Measurements from ENCODE around the gene ZFAND3. TPM values are rescaled to one million over a fixed set of nuclear protein-coding genes. Genes with fewer than 3 reads are reported as not detected.

The ZFAND3 gene
- total RNA-seq, 1 experiment from 2014 or later = 22.2 TPM

- H4K20me1 ChIP-seq (ENCODE audit: low read length) = no peaks in the 10 kb centered on the region
- H3K9me2 ChIP-seq (replicated peaks; ENCODE audit: low read length) = no peaks in the 10 kb centered on the region
- no peak for TF ChIP-seq EZH2 (IDR thresholded peaks at IDR 0.05; ENCODE audit: low read length, unreplicated experiment)
- TF ChIP-seq, protein P1, sequence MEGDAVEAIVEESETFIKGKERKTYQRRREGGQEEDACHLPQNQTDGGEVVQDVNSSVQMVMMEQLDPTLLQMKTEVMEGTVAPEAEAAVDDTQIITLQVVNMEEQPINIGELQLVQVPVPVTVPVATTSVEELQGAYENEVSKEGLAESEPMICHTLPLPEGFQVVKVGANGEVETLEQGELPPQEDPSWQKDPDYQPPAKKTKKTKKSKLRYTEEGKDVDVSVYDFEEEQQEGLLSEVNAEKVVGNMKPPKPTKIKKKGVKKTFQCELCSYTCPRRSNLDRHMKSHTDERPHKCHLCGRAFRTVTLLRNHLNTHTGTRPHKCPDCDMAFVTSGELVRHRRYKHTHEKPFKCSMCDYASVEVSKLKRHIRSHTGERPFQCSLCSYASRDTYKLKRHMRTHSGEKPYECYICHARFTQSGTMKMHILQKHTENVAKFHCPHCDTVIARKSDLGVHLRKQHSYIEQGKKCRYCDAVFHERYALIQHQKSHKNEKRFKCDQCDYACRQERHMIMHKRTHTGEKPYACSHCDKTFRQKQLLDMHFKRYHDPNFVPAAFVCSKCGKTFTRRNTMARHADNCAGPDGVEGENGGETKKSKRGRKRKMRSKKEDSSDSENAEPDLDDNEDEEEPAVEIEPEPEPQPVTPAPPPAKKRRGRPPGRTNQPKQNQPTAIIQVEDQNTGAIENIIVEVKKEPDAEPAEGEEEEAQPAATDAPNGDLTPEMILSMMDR (conservative IDR thresholded peaks at IDR 0.05; ENCODE audit: low read depth, low read length) = no peak
- TF ChIP-seq EZH2phosphoT487 (IDR thresholded peaks at IDR 0.05; ENCODE audit: borderline replicate concordance, low read length) = no peak
- no peaks in the 10 kb centered on the region for H3K36me3 ChIP-seq (ENCODE audit: low read depth, low read length)
- no peak overlapping the region for H2AFZ ChIP-seq (ENCODE audit: low read length)
- intact Hi-C loops (cut with micrococcal nuclease) = no loop called here
- H3K9me3 ChIP-seq (ENCODE audit: low read length) = no peaks in the 10 kb centered on the region
- no peaks in the 10 kb centered on the region for H3K79me2 ChIP-seq (ENCODE audit: low read length)
- ChIA-PET POLR2A (ENCODE audit: unreplicated experiment) (no interaction called here), CTCF (no interaction called here)
- no peak overlapping the region for H3K27ac ChIP-seq (ENCODE audit: low read length)
- no peaks in the 10 kb centered on the region for H3K27me3 ChIP-seq (ENCODE audit: low read length)
- DNase-seq = no peak
- no peak overlapping the region for H3K4me2 ChIP-seq (ENCODE audit: low read length)
- no peaks in the 10 kb centered on the region for H3K4me1 ChIP-seq (ENCODE audit: insufficient read depth, low read length)
- no peak overlapping the region for H3K9ac ChIP-seq (ENCODE audit: low read length)
- H3F3A ChIP-seq (ENCODE audit: low read length, unreplicated experiment) = no peaks in the 10 kb centered on the region
- no peak overlapping the region for H3K4me3 ChIP-seq (ENCODE audit: low read length)
- no peak for ATAC-seq
- BruUV-seq (replicated peaks) = no TSS peak
Observed at GRCh38 chr6:38180586-38180985, 361.1 kb downstream of the ZFAND3 start.

- no peak overlapping the region for H3K4me2 ChIP-seq (ENCODE audit: low read length)
- ChIA-PET CTCF (no interaction called here), POLR2A (ENCODE audit: unreplicated experiment) (no interaction called here)
- no peaks in the 10 kb centered on the region for H3K9me2 ChIP-seq (replicated peaks; ENCODE audit: low read length)
- H3K4me1 ChIP-seq (ENCODE audit: insufficient read depth, low read length) = no peaks in the 10 kb centered on the region
- no peaks in the 10 kb centered on the region for H3K36me3 ChIP-seq (ENCODE audit: low read depth, low read length)
- ATAC-seq (no peak), DNase-seq (no peak)
- no peak overlapping the region for H3K4me3 ChIP-seq (ENCODE audit: low read length)
- H4K20me1 ChIP-seq (ENCODE audit: low read length) = no peaks in the 10 kb centered on the region
- H2AFZ ChIP-seq (ENCODE audit: low read length) = no peak overlapping the region
- no peaks in the 10 kb centered on the region for H3K27me3 ChIP-seq (ENCODE audit: low read length)
- TF ChIP-seq EZH2 (IDR thresholded peaks at IDR 0.05; ENCODE audit: low read length, unreplicated experiment) = no peak
- no peak for TF ChIP-seq EZH2phosphoT487 (IDR thresholded peaks at IDR 0.05; ENCODE audit: borderline replicate concordance, low read length)
- TF ChIP-seq, protein P1 (conservative IDR thresholded peaks at IDR 0.05; ENCODE audit: low read depth, low read length) = no peak
- H3F3A ChIP-seq (ENCODE audit: low read length, unreplicated experiment) = no peaks in the 10 kb centered on the region
- no peak overlapping the region for H3K9ac ChIP-seq (ENCODE audit: low read length)
- BruUV-seq (replicated peaks) = no TSS peak
- intact Hi-C loops (cut with micrococcal nuclease) = no loop called here
- no peaks in the 10 kb centered on the region for H3K79me2 ChIP-seq (ENCODE audit: low read length)
- H3K9me3 ChIP-seq (ENCODE audit: low read length) = no peaks in the 10 kb centered on the region
- H3K27ac ChIP-seq (ENCODE audit: low read length) = no peak overlapping the region
Observed at GRCh38 chr6:38182426-38182825, 362.9 kb downstream of the ZFAND3 start.

- no peak overlapping the region for H3K4me2 ChIP-seq (ENCODE audit: low read length)
- ATAC-seq = no peak
- CTCF ChIA-PET = no interaction called here
- intact Hi-C loops (cut with micrococcal nuclease) = no loop called here
- no peak for DNase-seq
- no peaks in the 10 kb centered on the region for H3K79me2 ChIP-seq (ENCODE audit: low read length)
- H3K36me3 ChIP-seq (ENCODE audit: low read depth, low read length) = no peaks in the 10 kb centered on the region
- no peak overlapping the region for H2AFZ ChIP-seq (ENCODE audit: low read length)
- H3F3A ChIP-seq (ENCODE audit: low read length, unreplicated experiment) = no peaks in the 10 kb centered on the region
- TF ChIP-seq EZH2 (IDR thresholded peaks at IDR 0.05; ENCODE audit: low read length, unreplicated experiment) = no peak
- TF ChIP-seq EZH2phosphoT487 (IDR thresholded peaks at IDR 0.05; ENCODE audit: borderline replicate concordance, low read length) = no peak
- TF ChIP-seq, protein P1 (conservative IDR thresholded peaks at IDR 0.05; ENCODE audit: low read depth, low read length) = no peak
- H3K4me1 ChIP-seq (ENCODE audit: insufficient read depth, low read length) = no peaks in the 10 kb centered on the region
- H3K27ac ChIP-seq (ENCODE audit: low read length) = no peak overlapping the region
- H3K9me2 ChIP-seq (replicated peaks; ENCODE audit: low read length) = no peaks in the 10 kb centered on the region
- H3K27me3 ChIP-seq (ENCODE audit: low read length) = no peaks in the 10 kb centered on the region
- H3K9me3 ChIP-seq (ENCODE audit: low read length) = no peaks in the 10 kb centered on the region
- BruUV-seq (replicated peaks) = no TSS peak
- no peaks in the 10 kb centered on the region for H4K20me1 ChIP-seq (ENCODE audit: low read length)
- POLR2A ChIA-PET (ENCODE audit: unreplicated experiment) = no interaction called here
- no peak overlapping the region for H3K4me3 ChIP-seq (ENCODE audit: low read length)
- no peak overlapping the region for H3K9ac ChIP-seq (ENCODE audit: low read length)
Observed at GRCh38 chr6:38183856-38184584, 364.5 kb downstream of the ZFAND3 start.

Measured in PC-3 (cell line).